HEK293 (cell line): Measurements from ENCODE around the gene CDH5.

Source experiments
- TCF7L2 ChIP-seq: IDR thresholded peaks from 2 replicates; pipeline ENCODE4 v1.6.1; 2011; ENCODE audit warnings: low read depth, mild to moderate bottlenecking, inconsistent platforms, low read length, moderate library complexity, borderline replicate concordance
- TRIM28 ChIP-seq: IDR thresholded peaks from 2 replicates; pipeline ENCODE4 v1.6.1; 2011; ENCODE audit warnings: low read length, control low read depth, borderline replicate concordance
- YY1 ChIP-seq: fragments of 450-650 bp; formaldehyde crosslinking; IDR thresholded peaks from 2 replicates; pipeline ENCODE4 v1.5.1; 2018; ENCODE audit warnings: missing biosample characterization, missing genetic modification characterization
- ZFP3 ChIP-seq: fragments of 450-650 bp; formaldehyde crosslinking; IDR thresholded peaks from 2 replicates; pipeline ENCODE4 v1.5.1; 2016; ENCODE audit warnings: low read depth, missing biosample characterization, missing genetic modification characterization
- ZNF114 ChIP-seq: fragments of 450-650 bp; formaldehyde crosslinking; IDR thresholded peaks from 2 replicates; pipeline ENCODE4 v1.5.0; 2017; ENCODE audit warnings: missing biosample characterization, missing genetic modification characterization
- TF ChIP-seq, protein P1 (sequence below): sonication (generic); formaldehyde crosslinking; IDR thresholded peaks from 2 replicates; pipeline ENCODE4 v1.8.1; 2022; ENCODE audit warnings: mild to moderate bottlenecking, moderate library complexity, missing genetic modification reagents
- TF ChIP-seq, protein P2 (sequence below): fragments of 450-650 bp; formaldehyde crosslinking; IDR thresholded peaks from 2 replicates; pipeline ENCODE4 v1.5.1; 2016; ENCODE audit warnings: missing biosample characterization, missing genetic modification characterization
- TF ChIP-seq, protein P3 (sequence below): fragments of 450-650 bp; formaldehyde crosslinking; IDR thresholded peaks from 2 replicates; pipeline ENCODE4 v1.5.1; 2017; ENCODE audit warnings: missing biosample characterization, missing genetic modification characterization
- TF ChIP-seq, protein P4 (sequence below): fragments of 450-650 bp; formaldehyde crosslinking; IDR thresholded peaks from 2 replicates; pipeline ENCODE4 v1.5.1; 2016; ENCODE audit warnings: missing biosample characterization, missing genetic modification characterization

DNA sequence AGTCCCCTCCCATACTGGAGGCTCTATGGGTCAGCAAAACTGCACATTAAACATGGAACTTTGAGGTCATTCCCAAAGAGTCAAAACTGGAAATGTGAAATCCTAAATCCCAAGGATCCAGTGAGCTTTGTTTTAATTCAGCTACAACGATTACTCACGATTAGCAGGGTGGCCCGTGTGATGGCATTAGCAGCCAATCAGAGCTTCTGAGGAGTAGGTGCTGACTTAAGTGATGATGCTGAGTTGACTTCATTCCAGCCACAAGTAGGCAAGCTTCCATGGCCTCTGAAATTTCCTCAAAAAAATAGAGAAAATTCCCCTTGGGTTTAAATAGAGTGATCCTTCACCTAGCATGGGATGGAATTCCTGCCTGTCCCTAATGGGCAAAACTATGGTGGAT is 32.5 kb downstream of the CDH5 start:
- TF ChIP-seq TCF7L2: no peak
- TF ChIP-seq, protein P1, sequence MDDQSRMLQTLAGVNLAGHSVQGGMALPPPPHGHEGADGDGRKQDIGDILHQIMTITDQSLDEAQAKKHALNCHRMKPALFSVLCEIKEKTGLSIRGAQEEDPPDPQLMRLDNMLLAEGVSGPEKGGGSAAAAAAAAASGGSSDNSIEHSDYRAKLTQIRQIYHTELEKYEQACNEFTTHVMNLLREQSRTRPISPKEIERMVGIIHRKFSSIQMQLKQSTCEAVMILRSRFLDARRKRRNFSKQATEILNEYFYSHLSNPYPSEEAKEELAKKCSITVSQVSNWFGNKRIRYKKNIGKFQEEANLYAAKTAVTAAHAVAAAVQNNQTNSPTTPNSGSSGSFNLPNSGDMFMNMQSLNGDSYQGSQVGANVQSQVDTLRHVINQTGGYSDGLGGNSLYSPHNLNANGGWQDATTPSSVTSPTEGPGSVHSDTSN (CRISPR knock-in tag): no peak
- TF ChIP-seq, protein P2, sequence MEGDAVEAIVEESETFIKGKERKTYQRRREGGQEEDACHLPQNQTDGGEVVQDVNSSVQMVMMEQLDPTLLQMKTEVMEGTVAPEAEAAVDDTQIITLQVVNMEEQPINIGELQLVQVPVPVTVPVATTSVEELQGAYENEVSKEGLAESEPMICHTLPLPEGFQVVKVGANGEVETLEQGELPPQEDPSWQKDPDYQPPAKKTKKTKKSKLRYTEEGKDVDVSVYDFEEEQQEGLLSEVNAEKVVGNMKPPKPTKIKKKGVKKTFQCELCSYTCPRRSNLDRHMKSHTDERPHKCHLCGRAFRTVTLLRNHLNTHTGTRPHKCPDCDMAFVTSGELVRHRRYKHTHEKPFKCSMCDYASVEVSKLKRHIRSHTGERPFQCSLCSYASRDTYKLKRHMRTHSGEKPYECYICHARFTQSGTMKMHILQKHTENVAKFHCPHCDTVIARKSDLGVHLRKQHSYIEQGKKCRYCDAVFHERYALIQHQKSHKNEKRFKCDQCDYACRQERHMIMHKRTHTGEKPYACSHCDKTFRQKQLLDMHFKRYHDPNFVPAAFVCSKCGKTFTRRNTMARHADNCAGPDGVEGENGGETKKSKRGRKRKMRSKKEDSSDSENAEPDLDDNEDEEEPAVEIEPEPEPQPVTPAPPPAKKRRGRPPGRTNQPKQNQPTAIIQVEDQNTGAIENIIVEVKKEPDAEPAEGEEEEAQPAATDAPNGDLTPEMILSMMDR (tag by site-specific recombination): no peak
- TF ChIP-seq ZFP3 (tag by site-specific recombination): no peak
- TF ChIP-seq TRIM28: no peak
- no peak for TF ChIP-seq ZNF114 (tag by site-specific recombination)
- TF ChIP-seq, protein P3, sequence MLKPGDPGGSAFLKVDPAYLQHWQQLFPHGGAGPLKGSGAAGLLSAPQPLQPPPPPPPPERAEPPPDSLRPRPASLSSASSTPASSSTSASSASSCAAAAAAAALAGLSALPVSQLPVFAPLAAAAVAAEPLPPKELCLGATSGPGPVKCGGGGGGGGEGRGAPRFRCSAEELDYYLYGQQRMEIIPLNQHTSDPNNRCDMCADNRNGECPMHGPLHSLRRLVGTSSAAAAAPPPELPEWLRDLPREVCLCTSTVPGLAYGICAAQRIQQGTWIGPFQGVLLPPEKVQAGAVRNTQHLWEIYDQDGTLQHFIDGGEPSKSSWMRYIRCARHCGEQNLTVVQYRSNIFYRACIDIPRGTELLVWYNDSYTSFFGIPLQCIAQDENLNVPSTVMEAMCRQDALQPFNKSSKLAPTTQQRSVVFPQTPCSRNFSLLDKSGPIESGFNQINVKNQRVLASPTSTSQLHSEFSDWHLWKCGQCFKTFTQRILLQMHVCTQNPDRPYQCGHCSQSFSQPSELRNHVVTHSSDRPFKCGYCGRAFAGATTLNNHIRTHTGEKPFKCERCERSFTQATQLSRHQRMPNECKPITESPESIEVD (tag by site-specific recombination): no peak
- TF ChIP-seq YY1 (tag by site-specific recombination): no peak
- TF ChIP-seq, protein P4, sequence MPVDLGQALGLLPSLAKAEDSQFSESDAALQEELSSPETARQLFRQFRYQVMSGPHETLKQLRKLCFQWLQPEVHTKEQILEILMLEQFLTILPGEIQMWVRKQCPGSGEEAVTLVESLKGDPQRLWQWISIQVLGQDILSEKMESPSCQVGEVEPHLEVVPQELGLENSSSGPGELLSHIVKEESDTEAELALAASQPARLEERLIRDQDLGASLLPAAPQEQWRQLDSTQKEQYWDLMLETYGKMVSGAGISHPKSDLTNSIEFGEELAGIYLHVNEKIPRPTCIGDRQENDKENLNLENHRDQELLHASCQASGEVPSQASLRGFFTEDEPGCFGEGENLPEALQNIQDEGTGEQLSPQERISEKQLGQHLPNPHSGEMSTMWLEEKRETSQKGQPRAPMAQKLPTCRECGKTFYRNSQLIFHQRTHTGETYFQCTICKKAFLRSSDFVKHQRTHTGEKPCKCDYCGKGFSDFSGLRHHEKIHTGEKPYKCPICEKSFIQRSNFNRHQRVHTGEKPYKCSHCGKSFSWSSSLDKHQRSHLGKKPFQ (tag by site-specific recombination): no peak
